Tibial nerve (tissue), 4 donors: Measurements from ENCODE around the gene FOXJ2.
"Not testable (repeated sequence)": the region's sequence is repeated elsewhere in the genome, so short reads cannot be mapped to it uniquely, and the experiment has no call there.

Source experiments
- EP300 ChIP-seq, 2 donors: sonication (generic); formaldehyde crosslinking; IDR thresholded peaks; one replicate each; pipeline ENCODE4 v1.6.1; 2017; ENCODE audit warnings: antibody characterized with exemption in 2 of 2, mild to moderate bottlenecking in 1 of 2
- POLR2A ChIP-seq, 2 donors: fragments of 450-650 bp; IDR thresholded peaks; one replicate each; pipeline ENCODE4 v1.6.1; 2017; ENCODE audit warnings: antibody characterized with exemption in 2 of 2, mild to moderate bottlenecking in 2 of 2, moderate library complexity in 2 of 2
- TF ChIP-seq, protein P1 (sequence below), 5 experiments: fragments of 200-600 bp in 3 of 5; fragments of 450-650 bp in 2 of 5; sonication (generic) in 3 of 5; IDR thresholded peaks; one replicate each; pipeline ENCODE4 v1.5.1; 2016 to 2019; ENCODE audit warnings: antibody characterized with exemption in 5 of 5, mild to moderate bottlenecking in 3 of 5, moderate library complexity in 2 of 5

DNA sequence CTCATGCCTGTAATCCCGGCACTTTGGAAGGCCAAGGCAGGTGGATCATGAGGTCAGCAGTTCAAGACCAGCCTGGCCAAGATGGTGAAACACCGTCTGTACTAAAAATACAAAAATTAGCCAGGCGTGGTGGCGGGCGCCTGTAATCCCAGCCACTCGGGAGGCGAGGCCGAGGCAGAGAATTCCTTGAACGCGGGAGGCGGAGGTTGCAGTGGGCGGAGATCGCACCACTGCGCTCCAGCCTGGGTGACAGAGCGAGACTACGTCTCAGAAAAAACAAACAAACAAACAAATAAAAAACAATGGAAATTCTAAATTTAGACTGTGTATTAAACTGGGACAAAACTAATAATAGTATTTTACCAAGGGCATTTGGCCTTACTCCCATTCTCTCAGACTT, 14.3 kb upstream of the FOXJ2 start:
- TF ChIP-seq, protein P1, sequence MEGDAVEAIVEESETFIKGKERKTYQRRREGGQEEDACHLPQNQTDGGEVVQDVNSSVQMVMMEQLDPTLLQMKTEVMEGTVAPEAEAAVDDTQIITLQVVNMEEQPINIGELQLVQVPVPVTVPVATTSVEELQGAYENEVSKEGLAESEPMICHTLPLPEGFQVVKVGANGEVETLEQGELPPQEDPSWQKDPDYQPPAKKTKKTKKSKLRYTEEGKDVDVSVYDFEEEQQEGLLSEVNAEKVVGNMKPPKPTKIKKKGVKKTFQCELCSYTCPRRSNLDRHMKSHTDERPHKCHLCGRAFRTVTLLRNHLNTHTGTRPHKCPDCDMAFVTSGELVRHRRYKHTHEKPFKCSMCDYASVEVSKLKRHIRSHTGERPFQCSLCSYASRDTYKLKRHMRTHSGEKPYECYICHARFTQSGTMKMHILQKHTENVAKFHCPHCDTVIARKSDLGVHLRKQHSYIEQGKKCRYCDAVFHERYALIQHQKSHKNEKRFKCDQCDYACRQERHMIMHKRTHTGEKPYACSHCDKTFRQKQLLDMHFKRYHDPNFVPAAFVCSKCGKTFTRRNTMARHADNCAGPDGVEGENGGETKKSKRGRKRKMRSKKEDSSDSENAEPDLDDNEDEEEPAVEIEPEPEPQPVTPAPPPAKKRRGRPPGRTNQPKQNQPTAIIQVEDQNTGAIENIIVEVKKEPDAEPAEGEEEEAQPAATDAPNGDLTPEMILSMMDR (IDR thresholded peaks at IDR 0.05), result not testable (repeated sequence)
- not testable (repeated sequence) for TF ChIP-seq EP300, POLR2A (IDR thresholded peaks at IDR 0.05)
